ENCODE results near the gene CCDC146.
"Not testable (repeated sequence)": the region's sequence is repeated elsewhere in the genome, so short reads cannot be mapped to it uniquely, and the experiment has no call there.

- not testable (repeated sequence) for TF ChIP-seq EZH2 (IDR thresholded peaks at IDR 0.05; ENCODE audit: borderline replicate concordance, low read depth, low read length, poor library complexity, severe bottlenecking); CTCF (conservative IDR thresholded peaks at IDR 0.05; ENCODE audit: low read depth, low read length)
Observed at GRCh38 chr7:77100501-77100900, 21.9 kb upstream of the CCDC146 start.

Data from A673 (cell line).